Natural killer cell (primary cell): ENCODE measurements around the gene NOTCH4. TPM values are rescaled to one million over a fixed set of nuclear protein-coding genes. Genes with fewer than 3 reads are reported as not detected.

ENCODE experiments used
- ATAC-seq, 3 donors: fragments of 150-1000 bp in 2 of 3; fragments of 200-7000 bp in 1 of 3; cut with Tn5 transposase; 1 replicate in 1 of 3; 2 replicates in 2 of 3; pipeline ENCODE4 v1.10.0; 2021; ENCODE audit warnings: mild to moderate bottlenecking in 2 of 3, moderate library complexity in 2 of 3
- DNase-seq, 2 donors: peaks; one replicate each; pipeline versions ENCODE4 v3.0.0 to v3.0.0-alpha.2; 2013 to 2021; ENCODE audit warnings: mixed read lengths in 1 of 2
- H3K27ac ChIP-seq: one replicate; pipeline ENCODE4 v1.5.1; 2013; ENCODE audit warnings: mild to moderate bottlenecking, low read length
- H3K27me3 ChIP-seq: one replicate; pipeline ENCODE4 v1.6.1; 2013; ENCODE audit warnings: low read length; ENCODE audit not compliant: control insufficient read depth, insufficient read depth
- H3K36me3 ChIP-seq: one replicate; pipeline ENCODE4 v1.6.1; 2013; ENCODE audit warnings: low read length; ENCODE audit not compliant: control insufficient read depth, insufficient read depth
- H3K4me1 ChIP-seq: one replicate; pipeline ENCODE4 v1.6.1; 2013; ENCODE audit warnings: low read length; ENCODE audit not compliant: control insufficient read depth, insufficient read depth
- H3K4me3 ChIP-seq: one replicate; pipeline ENCODE4 v1.5.1; 2013; ENCODE audit warnings: low read length
- H3K9me3 ChIP-seq: one replicate; pipeline ENCODE4 v1.6.1; 2013; ENCODE audit warnings: low read length; ENCODE audit not compliant: control insufficient read depth, insufficient read depth
- H3K27ac Mint-ChIP-seq, 2 donors: one replicate each; pipeline ENCODE4 v1.8.0; 2022; ENCODE audit warnings: mild to moderate bottlenecking in 2 of 2, mixed read lengths in 2 of 2, moderate library complexity in 1 of 2
- H3K27me3 Mint-ChIP-seq, 2 donors: one replicate each; pipeline ENCODE4 v1.8.0; 2022; ENCODE audit warnings: low read depth in 2 of 2, mixed read lengths in 2 of 2
- H3K36me3 Mint-ChIP-seq: one replicate; pipeline ENCODE4 v1.8.0; 2022; ENCODE audit warnings: mixed read lengths
- H3K4me1 Mint-ChIP-seq, 2 donors: one replicate each; pipeline ENCODE4 v1.8.0; 2022; ENCODE audit warnings: mixed read lengths in 2 of 2
- H3K4me3 Mint-ChIP-seq: one replicate; pipeline ENCODE4 v1.8.0; 2022; ENCODE audit warnings: mild to moderate bottlenecking, moderate library complexity, mixed read lengths
- H3K9me3 Mint-ChIP-seq, 2 donors: one replicate each; pipeline ENCODE4 v1.8.0; 2022; ENCODE audit warnings: mixed read lengths in 2 of 2
- CTCF ChIP-seq: fragments of 200-600 bp; IDR thresholded peaks from one replicate; pipeline ENCODE4 v1.8.0; 2022; ENCODE audit warnings: antibody characterized with exemption
- WGBS: methylation state at CpG from one replicate; pipeline ENCODE4 v1.1.7; 2013; ENCODE audit warnings: missing lambda C conversion rate; ENCODE audit not compliant: insufficient coverage; 5-methylcytosine and 5-hydroxymethylcytosine counted together
- intact Hi-C: fragments of 100-400 bp; cut with micrococcal nuclease; formaldehyde crosslinking; loops from one replicate; pipeline ENCODE4 v1.14.2; 2022
- total RNA-seq, 4 donors: library from RNA; stranded (reverse); fragments of 120-200 nt in 1 of 4; gene quantifications; one replicate each; pipeline versions ENCODE4 v1.2.3 to v1.2.4, GENCODE V29; 2013 to 2022

NOTCH4 gene
- total RNA-seq, 3 donors from 2014 or later (not counting 1 experiment from before 2014, with no cell fraction given) = 2.6 to 4.8 (median 2.7) TPM

- ATAC-seq (no peak), DNase-seq (no peak)
- Mint-ChIP-seq H3K4me3 (no peak overlapping the region), H3K27me3 (no peaks in the 10 kb centered on the region), H3K9me3 (no peaks in the 10 kb centered on the region), H3K4me1 (peaks cover 0 to 3% of the 10 kb centered on the region in 2 donors), H3K27ac (no peak overlapping the region), H3K36me3 (no peaks in the 10 kb centered on the region)
- 54% methylated on average over 2 of the region's 2 CpGs for WGBS
- Histone ChIP-seq H3K27me3 (no peaks in the 10 kb centered on the region), H3K9me3 (no peaks in the 10 kb centered on the region), H3K4me1 (peaks cover 5% of the 10 kb centered on the region), H3K4me3 (no peak overlapping the region), H3K27ac (no peak overlapping the region), H3K36me3 (no peaks in the 10 kb centered on the region)
- intact Hi-C loops = no loop called here
- no peak for TF ChIP-seq CTCF
Measured at GRCh38 chr6:32224696-32225095, 829 bp upstream of the NOTCH4 start.

GRCh38 chr6:32222333-32223230 is 1.3 kb downstream of the NOTCH4 start:
- no peaks in the 10 kb centered on the region for H3K4me1 Mint-ChIP-seq
- Histone ChIP-seq H3K27me3 (no peaks in the 10 kb centered on the region), H3K4me1 (peaks cover 5% of the 10 kb centered on the region), H3K36me3 (no peaks in the 10 kb centered on the region), H3K9me3 (no peaks in the 10 kb centered on the region), H3K4me3 (no peak overlapping the region), H3K27ac (no peak overlapping the region)
- no peaks in the 10 kb centered on the region for H3K27me3 Mint-ChIP-seq
- no peak overlapping the region for H3K4me3 Mint-ChIP-seq
- 85% methylated on average over 8 of the region's 8 CpGs for WGBS
- DNase-seq (no peak), ATAC-seq (no peak)
- intact Hi-C loops = no loop called here
- no peaks in the 10 kb centered on the region for H3K36me3 Mint-ChIP-seq
- no peak overlapping the region for H3K27ac Mint-ChIP-seq
- H3K9me3 Mint-ChIP-seq = no peaks in the 10 kb centered on the region
- no peak for TF ChIP-seq CTCF

DNA sequence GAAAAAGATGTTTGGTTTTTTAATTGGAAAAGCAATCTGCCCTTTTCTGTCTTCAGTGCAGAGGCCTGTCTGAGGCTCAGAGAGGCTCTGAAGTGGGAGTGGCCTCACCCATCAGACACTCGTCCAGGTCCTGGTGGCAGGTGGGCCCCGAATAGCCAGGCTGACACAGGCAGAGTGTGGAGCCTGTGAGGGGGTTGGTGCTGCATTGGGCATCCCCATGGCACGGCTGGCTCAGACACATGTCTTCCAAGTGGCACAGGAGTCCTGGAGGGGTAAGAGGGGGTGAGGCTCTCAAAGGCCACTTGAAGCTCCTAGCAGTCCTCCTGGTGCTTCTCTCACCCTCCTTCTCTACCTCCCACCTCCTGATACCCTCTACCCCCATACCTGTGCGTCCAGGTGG is 3.8 kb downstream of the NOTCH4 start:
- Histone ChIP-seq H3K27ac (no peak overlapping the region), H3K4me1 (peaks cover 5% of the 10 kb centered on the region), H3K4me3 (no peak overlapping the region), H3K27me3 (no peaks in the 10 kb centered on the region), H3K9me3 (no peaks in the 10 kb centered on the region), H3K36me3 (no peaks in the 10 kb centered on the region)
- WGBS = 80% methylated on average over 4 of the region's 4 CpGs
- Mint-ChIP-seq H3K27me3 (no peaks in the 10 kb centered on the region), H3K27ac (no peak overlapping the region), H3K4me1 (no peaks in the 10 kb centered on the region), H3K4me3 (no peak overlapping the region), H3K36me3 (no peaks in the 10 kb centered on the region), H3K9me3 (no peaks in the 10 kb centered on the region)
- intact Hi-C loops = no loop called here
- DNase-seq (no peak), ATAC-seq (no peak)
- no peak for TF ChIP-seq CTCF
